Vagina (tissue), 2 donors: ENCODE data around the gene HMGXB3. TPM values are rescaled to one million over a fixed set of nuclear protein-coding genes. Genes with fewer than 3 reads are reported as not detected.

ENCODE experiments used
- DNase-seq, 2 donors: peaks; one replicate each; pipeline ENCODE4 v3.0.0-alpha.2; 2017; ENCODE audit errors: extremely low spot score in 2 of 2
- H3K27ac ChIP-seq: fragments of 200-600 bp; sonication (generic); one replicate; pipeline ENCODE4 v1.5.1; 2019
- H3K27me3 ChIP-seq: fragments of 200-600 bp; sonication (generic); one replicate; pipeline ENCODE4 v1.5.1; 2019
- H3K36me3 ChIP-seq, 2 donors: fragments of 200-600 bp; sonication (generic); one replicate each; pipeline ENCODE4 v1.5.1; 2017 to 2019
- H3K4me1 ChIP-seq: fragments of 200-600 bp; sonication (generic); one replicate; pipeline ENCODE4 v1.5.1; 2019
- H3K4me3 ChIP-seq, 2 donors: fragments of 200-600 bp; sonication (generic); 1 replicate in 1 of 2; 2 replicates in 1 of 2; pipeline ENCODE4 v1.5.1; 2016 to 2019
- H3K9me3 ChIP-seq: fragments of 200-600 bp; sonication (generic); one replicate; pipeline ENCODE4 v1.5.1; 2019
- POLR2A ChIP-seq, 2 donors: fragments of 450-650 bp; IDR thresholded peaks; one replicate each; pipeline ENCODE4 v1.6.1; 2017; ENCODE audit warnings: antibody characterized with exemption in 2 of 2, mild to moderate bottlenecking in 2 of 2, moderate library complexity in 2 of 2
- POLR2AphosphoS5 ChIP-seq, 2 donors: sonication (generic); formaldehyde crosslinking; IDR thresholded peaks; one replicate each; pipeline ENCODE4 v1.9.0; 2017; ENCODE audit warnings: antibody characterized with exemption in 2 of 2, mild to moderate bottlenecking in 2 of 2, low read depth in 1 of 2; ENCODE audit not compliant: insufficient read depth in 1 of 2
- intact Hi-C: fragments of 100-400 bp; cut with DNase I; formaldehyde crosslinking; loops from one replicate; pipeline ENCODE4 v1.15.1; 2023
- total RNA-seq: library from RNA; depleted of rRNA; stranded (reverse); fragments of >200 nt; gene quantifications from one replicate; pipeline ENCODE4 v1.2.3, GENCODE V29; 2016
- TF ChIP-seq, protein P1 (sequence below), 3 experiments: fragments of 450-650 bp in 2 of 3; fragments of 200-600 bp in 1 of 3; sonication (generic) in 1 of 3; IDR thresholded peaks; one replicate each; pipeline ENCODE4 v1.5.1; 2017 to 2019; ENCODE audit warnings: antibody characterized with exemption in 3 of 3, mild to moderate bottlenecking in 2 of 3, moderate library complexity in 2 of 3

HMGXB3 gene
- total RNA-seq, 1 donor from 2014 or later: 38.3 TPM

GRCh38 chr5:150064681-150065220 is 64.2 kb downstream of the HMGXB3 start:
- Histone ChIP-seq H3K36me3 (no peaks in the 10 kb centered on the region), H3K4me3 (no peak overlapping the region), H3K4me1 (no peaks in the 10 kb centered on the region), H3K27ac (no peak overlapping the region), H3K27me3 (no peaks in the 10 kb centered on the region), H3K9me3 (no peaks in the 10 kb centered on the region)
- intact Hi-C loops: no loop called here
- TF ChIP-seq, protein P1, sequence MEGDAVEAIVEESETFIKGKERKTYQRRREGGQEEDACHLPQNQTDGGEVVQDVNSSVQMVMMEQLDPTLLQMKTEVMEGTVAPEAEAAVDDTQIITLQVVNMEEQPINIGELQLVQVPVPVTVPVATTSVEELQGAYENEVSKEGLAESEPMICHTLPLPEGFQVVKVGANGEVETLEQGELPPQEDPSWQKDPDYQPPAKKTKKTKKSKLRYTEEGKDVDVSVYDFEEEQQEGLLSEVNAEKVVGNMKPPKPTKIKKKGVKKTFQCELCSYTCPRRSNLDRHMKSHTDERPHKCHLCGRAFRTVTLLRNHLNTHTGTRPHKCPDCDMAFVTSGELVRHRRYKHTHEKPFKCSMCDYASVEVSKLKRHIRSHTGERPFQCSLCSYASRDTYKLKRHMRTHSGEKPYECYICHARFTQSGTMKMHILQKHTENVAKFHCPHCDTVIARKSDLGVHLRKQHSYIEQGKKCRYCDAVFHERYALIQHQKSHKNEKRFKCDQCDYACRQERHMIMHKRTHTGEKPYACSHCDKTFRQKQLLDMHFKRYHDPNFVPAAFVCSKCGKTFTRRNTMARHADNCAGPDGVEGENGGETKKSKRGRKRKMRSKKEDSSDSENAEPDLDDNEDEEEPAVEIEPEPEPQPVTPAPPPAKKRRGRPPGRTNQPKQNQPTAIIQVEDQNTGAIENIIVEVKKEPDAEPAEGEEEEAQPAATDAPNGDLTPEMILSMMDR (IDR thresholded peaks at IDR 0.05): no peak
- TF ChIP-seq POLR2AphosphoS5 (IDR thresholded peaks at IDR 0.05; ENCODE audit: insufficient read depth in 1 of 2, low read depth in 1 of 2) (no peak), POLR2A (IDR thresholded peaks at IDR 0.05) (no peak)
- DNase-seq: no peak

- Histone ChIP-seq H3K4me3 (no peak overlapping the region), H3K27ac (no peak overlapping the region), H3K4me1 (no peaks in the 10 kb centered on the region), H3K36me3 (no peaks in the 10 kb centered on the region), H3K27me3 (no peaks in the 10 kb centered on the region), H3K9me3 (no peaks in the 10 kb centered on the region)
- intact Hi-C loops: no loop called here
- TF ChIP-seq POLR2A (IDR thresholded peaks at IDR 0.05) (no peak), POLR2AphosphoS5 (IDR thresholded peaks at IDR 0.05; ENCODE audit: insufficient read depth in 1 of 2, low read depth in 1 of 2) (no peak)
- TF ChIP-seq, protein P1 (IDR thresholded peaks at IDR 0.05): no peak
- no peak for DNase-seq
These were observed 64.8 kb downstream of the HMGXB3 start for GRCh38 chr5:150065346-150065745.

DNA sequence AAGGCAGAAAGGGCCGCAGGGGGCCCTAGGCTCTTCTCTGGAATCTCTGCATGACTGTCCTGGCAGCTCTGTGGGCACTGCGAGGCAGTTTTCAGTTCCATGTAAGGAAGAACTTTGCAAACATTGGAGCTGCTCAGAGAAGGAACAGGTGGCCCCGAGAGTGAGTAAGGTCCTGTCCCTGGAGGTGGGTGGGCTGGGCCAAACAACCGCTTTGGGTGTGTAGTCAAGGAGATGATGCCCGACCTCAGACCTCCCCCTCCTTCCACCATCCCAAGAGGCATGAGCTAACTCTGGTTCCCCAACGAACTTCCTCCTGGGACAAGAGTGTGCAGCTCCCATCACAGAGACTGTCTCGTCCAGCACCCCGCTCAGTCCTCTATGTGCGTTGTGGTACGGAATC is 65.3 kb downstream of the HMGXB3 start:
- no peak for DNase-seq
- H3K27me3 ChIP-seq: no peaks in the 10 kb centered on the region
- no peaks in the 10 kb centered on the region for H3K9me3 ChIP-seq
- H3K4me3 ChIP-seq: no peak overlapping the region
- TF ChIP-seq POLR2A (IDR thresholded peaks at IDR 0.05) (no peak), POLR2AphosphoS5 (IDR thresholded peaks at IDR 0.05; ENCODE audit: insufficient read depth in 1 of 2, low read depth in 1 of 2) (no peak)
- TF ChIP-seq, protein P1 (IDR thresholded peaks at IDR 0.05): no peak
- no peaks in the 10 kb centered on the region for H3K4me1 ChIP-seq
- no peaks in the 10 kb centered on the region for H3K36me3 ChIP-seq
- intact Hi-C loops: no loop called here
- no peak overlapping the region for H3K27ac ChIP-seq

DNA sequence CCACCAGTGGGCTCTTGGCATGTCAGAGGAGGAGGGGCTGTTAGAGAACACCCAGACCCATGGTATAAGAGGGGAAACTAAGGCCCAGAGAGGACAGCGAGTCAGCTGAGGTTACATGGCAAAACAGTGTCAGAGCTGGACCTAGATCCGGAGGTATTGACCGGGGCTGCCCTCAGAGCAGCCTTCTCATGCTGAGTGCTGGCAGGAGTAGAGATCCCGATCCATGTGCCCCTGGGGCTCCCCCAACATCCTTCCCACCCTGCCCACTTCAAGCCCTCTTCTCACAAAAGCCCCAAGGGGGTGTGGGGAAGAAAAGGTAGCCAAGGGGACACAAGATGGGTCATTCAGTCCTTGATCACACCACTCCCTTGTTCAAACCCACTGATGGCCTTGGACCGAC is 65.9 kb downstream of the HMGXB3 start:
- DNase-seq: no peak
- Histone ChIP-seq H3K27me3 (no peaks in the 10 kb centered on the region), H3K9me3 (no peaks in the 10 kb centered on the region), H3K4me1 (no peaks in the 10 kb centered on the region), H3K27ac (no peak overlapping the region), H3K4me3 (no peak overlapping the region), H3K36me3 (no peaks in the 10 kb centered on the region)
- TF ChIP-seq POLR2AphosphoS5 (IDR thresholded peaks at IDR 0.05; ENCODE audit: insufficient read depth in 1 of 2, low read depth in 1 of 2) (no peak), POLR2A (IDR thresholded peaks at IDR 0.05) (no peak)
- TF ChIP-seq, protein P1 (IDR thresholded peaks at IDR 0.05): no peak
- intact Hi-C loops: no loop called here

DNA sequence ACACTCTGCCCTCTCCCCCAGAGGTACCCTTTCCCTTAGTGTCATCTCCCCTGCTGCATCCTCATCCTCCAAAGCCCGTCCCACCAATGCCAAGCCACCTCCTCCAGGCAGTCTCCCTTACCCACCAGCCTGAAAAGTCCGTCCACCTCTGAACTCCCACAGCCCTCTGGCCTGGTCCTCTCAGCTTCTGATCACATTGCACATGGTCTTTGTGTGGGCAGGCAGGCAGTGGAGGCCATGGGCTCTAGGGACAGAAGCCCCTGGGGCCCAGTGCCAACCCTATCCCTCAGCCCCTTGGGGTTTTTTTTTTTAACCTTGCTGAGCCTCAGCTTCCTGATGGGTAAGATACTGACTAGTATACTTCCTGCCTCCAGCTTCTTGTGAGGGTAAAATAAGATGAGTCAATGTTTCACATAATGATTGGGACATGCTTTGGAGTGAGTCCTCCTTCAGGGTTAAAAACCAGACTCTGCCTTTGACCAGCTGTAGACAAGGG is 66.4 kb downstream of the HMGXB3 start:
- Histone ChIP-seq H3K27me3 (no peaks in the 10 kb centered on the region), H3K36me3 (no peaks in the 10 kb centered on the region), H3K27ac (no peak overlapping the region), H3K4me1 (no peaks in the 10 kb centered on the region), H3K4me3 (no peak overlapping the region), H3K9me3 (no peaks in the 10 kb centered on the region)
- DNase-seq: no peak
- TF ChIP-seq POLR2A (IDR thresholded peaks at IDR 0.05) (no peak), POLR2AphosphoS5 (IDR thresholded peaks at IDR 0.05; ENCODE audit: insufficient read depth in 1 of 2, low read depth in 1 of 2) (no peak)
- TF ChIP-seq, protein P1 (IDR thresholded peaks at IDR 0.05): no peak
- intact Hi-C loops: no loop called here
